GM10248 (cell line): Measurements from ENCODE around the gene TPM2.

ENCODE experiments used
- CTCF ChIA-PET: fragments of 300-600 bp; sonication (Branson Sonifier 250); formaldehyde crosslinking; extraction: SDS; loops from one replicate; lab custom pipeline; 2021; ENCODE audit warnings: antibody characterized with exemption; lab: Yijun Ruan, JAX
- POLR2A ChIA-PET: fragments of 350-650 bp; sonication (Branson Sonifier 250); formaldehyde crosslinking; extraction: SDS; loops from one replicate; lab custom pipeline; 2020; ENCODE audit warnings: antibody characterized with exemption; lab: Yijun Ruan, JAX
- DNase-seq: peaks from one replicate; pipeline ENCODE4 v3.0.0; 2012; ENCODE audit errors: extremely low spot score
- CTCF ChIP-seq: IDR thresholded peaks from 2 replicates; pipeline ENCODE4 v1.5.1; 2012; ENCODE audit warnings: mild to moderate bottlenecking, low read depth; ENCODE audit errors: extremely low read depth, missing control alignments, control extremely low read depth

TPM2 gene

GRCh38 chr9:35662437-35662836, 27.3 kb downstream of the TPM2 start:
- TF ChIP-seq CTCF, result no peak
- no peak for DNase-seq
- CTCF ChIA-PET, result interaction anchor here (1.0 to 12.2 kb wide), 12 partner anchors 8 to 128 kb away, joined by 3 to 138 read pairs (median 6); partner anchors contain the start of gene TPM2
- POLR2A ChIA-PET, result no interaction called here

GRCh38 chr9:35661756-35662350, 27.9 kb downstream of the TPM2 start:
- no peak for TF ChIP-seq CTCF
- ChIA-PET CTCF (interaction anchor here (0.8 to 12.2 kb wide), 19 partner anchors 8 to 198 kb away, joined by 3 to 138 read pairs (median 5); partner anchors contain the start of genes CREB3, SPAG8 and TPM2), POLR2A (interaction anchor here (0.6 kb wide), 1 partner anchor 9 kb away, joined by 6 read pairs; no protein-coding TSS in a partner anchor)
- DNase-seq, result no peak

- TF ChIP-seq CTCF, result peak; percentile 45
- CTCF ChIA-PET, result interaction anchor here (0.8 to 12.2 kb wide), 17 partner anchors 9 to 199 kb away, joined by 3 to 138 read pairs (median 5); partner anchors contain the start of genes CREB3, SPAG8 and TPM2
- POLR2A ChIA-PET, result interaction anchor here (1.1 kb wide), 1 partner anchor 70 kb away, joined by 3 read pairs; no protein-coding TSS in a partner anchor
- no peak for DNase-seq
These were observed 28.7 kb downstream of the TPM2 start for GRCh38 chr9:35660966-35661415.

GRCh38 chr9:35659340-35659739, 30.4 kb downstream of the TPM2 start:
- POLR2A ChIA-PET, result no interaction called here
- no peak for DNase-seq
- CTCF ChIA-PET, result interaction anchor here (0.7 to 12.2 kb wide), 19 partner anchors 8 to 167 kb away, joined by 3 to 138 read pairs (median 5); partner anchors contain the start of gene MSMP
- TF ChIP-seq CTCF, result no peak

- CTCF ChIA-PET, result interaction anchor here (0.7 to 12.2 kb wide), 21 partner anchors 9 to 167 kb away, joined by 3 to 138 read pairs (median 5); partner anchors contain the start of gene MSMP
- no peak for DNase-seq
- POLR2A ChIA-PET, result no interaction called here
- TF ChIP-seq CTCF, result no peak
These were observed 30.8 kb downstream of the TPM2 start for GRCh38 chr9:35658968-35659220.

GRCh38 chr9:35658137-35658967, 31.4 kb downstream of the TPM2 start, which contains the start of gene CCDC107:
Gene CCDC107 (plus strand): TSS chr9:35658292. CDS start chr9:35658380, 88 bp downstream.
- ChIA-PET CTCF (interaction anchor here (0.7 to 12.2 kb wide), 33 partner anchors 8 to 562 kb away, joined by 3 to 138 read pairs (median 5); partner anchors contain the start of genes FAM221B, GBA2, MSMP and PIGO), POLR2A (interaction anchor here (0.6 to 1.2 kb wide), 4 partner anchors 13 to 198 kb away, joined by 3 read pairs; partner anchors contain the start of gene TESK1)
- DNase-seq, result peak; percentile 97
- TF ChIP-seq CTCF, result peak; percentile 68
